ENCODE data around the gene PXDN.

The PXDN gene

GRCh38 chr2:1652034-1652790, 92.1 kb downstream of the PXDN start:
- no peak for ATAC-seq (replicated peaks)
- Mint-ChIP-seq H3K4me1 (ENCODE audit: low read depth in 2 of 2) (no peaks in the 10 kb centered on the region), H3K4me3 (no peak overlapping the region), H3K27ac (no peak overlapping the region), H3K9me3 (peaks cover 0 to 10% of the 10 kb centered on the region in 2 donors), H3K36me3 (ENCODE audit: insufficient read depth) (peaks cover 2% of the 10 kb centered on the region), H3K27me3 (no peaks in the 10 kb centered on the region)
- no peak for DNase-seq

GRCh38 chr2:1651121-1652033, 92.9 kb downstream of the PXDN start:
- Mint-ChIP-seq H3K9me3 (peaks cover 0 to 10% of the 10 kb centered on the region in 2 donors), H3K27me3 (no peaks in the 10 kb centered on the region), H3K4me3 (no peak overlapping the region), H3K27ac (no peak overlapping the region), H3K4me1 (ENCODE audit: low read depth in 2 of 2) (no peaks in the 10 kb centered on the region), H3K36me3 (ENCODE audit: insufficient read depth) (peaks cover 2% of the 10 kb centered on the region)
- ATAC-seq (replicated peaks) (no peak), DNase-seq (no peak)

DNA sequence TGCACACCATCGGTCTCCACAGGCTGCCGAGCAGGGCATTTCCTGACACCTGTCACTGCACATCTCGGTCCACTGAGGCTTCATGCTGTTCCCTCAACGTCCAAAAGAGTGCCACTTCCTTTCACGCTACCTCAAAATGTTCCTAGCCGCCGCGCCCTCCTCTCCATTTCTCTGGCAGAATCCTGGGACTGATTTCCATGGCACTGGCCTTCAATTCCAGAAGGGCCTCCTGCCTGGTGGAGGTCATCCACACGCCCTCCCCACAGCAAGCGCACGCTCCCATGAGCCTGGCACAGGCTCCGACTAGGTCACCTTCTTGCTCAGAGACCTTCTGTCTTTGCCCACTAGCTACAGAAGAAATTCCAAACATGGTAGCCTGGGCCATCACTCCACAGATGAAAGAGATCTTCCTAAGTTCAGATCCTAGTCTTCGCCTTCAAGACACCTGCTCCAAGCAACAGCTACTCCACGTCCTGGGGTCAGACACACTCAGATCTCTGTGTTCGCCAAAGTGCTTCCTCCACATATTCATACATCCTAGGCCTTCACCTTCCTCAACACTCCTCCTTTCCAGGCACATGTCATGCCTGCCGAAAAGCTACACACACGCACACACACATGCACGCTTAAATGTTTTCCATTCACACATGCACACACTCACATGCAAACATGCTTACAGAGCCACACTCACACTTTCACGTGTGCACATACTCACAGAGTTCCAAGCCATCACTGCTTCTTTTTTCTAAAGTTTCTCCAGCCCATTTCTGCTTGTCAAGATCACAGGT, 94.0 kb downstream of the PXDN start:
- Mint-ChIP-seq H3K36me3 (ENCODE audit: insufficient read depth) (peaks cover 2% of the 10 kb centered on the region), H3K27ac (no peak overlapping the region), H3K4me3 (no peak overlapping the region), H3K4me1 (ENCODE audit: low read depth in 2 of 2) (no peaks in the 10 kb centered on the region), H3K9me3 (peaks cover 0 to 10% of the 10 kb centered on the region in 2 donors), H3K27me3 (no peaks in the 10 kb centered on the region)
- ATAC-seq (replicated peaks) (no peak), DNase-seq (no peak)

GRCh38 chr2:1649103-1650084, 94.9 kb downstream of the PXDN start:
- Mint-ChIP-seq H3K27ac (no peak overlapping the region), H3K36me3 (ENCODE audit: insufficient read depth) (peaks cover 2% of the 10 kb centered on the region), H3K27me3 (no peaks in the 10 kb centered on the region), H3K4me1 (ENCODE audit: low read depth in 2 of 2) (no peaks in the 10 kb centered on the region), H3K9me3 (peaks cover 0 to 10% of the 10 kb centered on the region in 2 donors), H3K4me3 (no peak overlapping the region)
- no peak for ATAC-seq (replicated peaks)
- DNase-seq = no peak

GRCh38 chr2:1648241-1649102, 95.8 kb downstream of the PXDN start:
- no peak overlapping the region for H3K4me3 Mint-ChIP-seq
- DNase-seq = no peak
- no peak for ATAC-seq (replicated peaks)
- H3K27me3 Mint-ChIP-seq = no peaks in the 10 kb centered on the region
- H3K9me3 Mint-ChIP-seq = peaks cover 0 to 10% of the 10 kb centered on the region in 2 donors
- H3K27ac Mint-ChIP-seq = no peak overlapping the region
- no peaks in the 10 kb centered on the region for H3K4me1 Mint-ChIP-seq (ENCODE audit: low read depth in 2 of 2)
- H3K36me3 Mint-ChIP-seq (ENCODE audit: insufficient read depth) = peaks cover 2% of the 10 kb centered on the region

DNA sequence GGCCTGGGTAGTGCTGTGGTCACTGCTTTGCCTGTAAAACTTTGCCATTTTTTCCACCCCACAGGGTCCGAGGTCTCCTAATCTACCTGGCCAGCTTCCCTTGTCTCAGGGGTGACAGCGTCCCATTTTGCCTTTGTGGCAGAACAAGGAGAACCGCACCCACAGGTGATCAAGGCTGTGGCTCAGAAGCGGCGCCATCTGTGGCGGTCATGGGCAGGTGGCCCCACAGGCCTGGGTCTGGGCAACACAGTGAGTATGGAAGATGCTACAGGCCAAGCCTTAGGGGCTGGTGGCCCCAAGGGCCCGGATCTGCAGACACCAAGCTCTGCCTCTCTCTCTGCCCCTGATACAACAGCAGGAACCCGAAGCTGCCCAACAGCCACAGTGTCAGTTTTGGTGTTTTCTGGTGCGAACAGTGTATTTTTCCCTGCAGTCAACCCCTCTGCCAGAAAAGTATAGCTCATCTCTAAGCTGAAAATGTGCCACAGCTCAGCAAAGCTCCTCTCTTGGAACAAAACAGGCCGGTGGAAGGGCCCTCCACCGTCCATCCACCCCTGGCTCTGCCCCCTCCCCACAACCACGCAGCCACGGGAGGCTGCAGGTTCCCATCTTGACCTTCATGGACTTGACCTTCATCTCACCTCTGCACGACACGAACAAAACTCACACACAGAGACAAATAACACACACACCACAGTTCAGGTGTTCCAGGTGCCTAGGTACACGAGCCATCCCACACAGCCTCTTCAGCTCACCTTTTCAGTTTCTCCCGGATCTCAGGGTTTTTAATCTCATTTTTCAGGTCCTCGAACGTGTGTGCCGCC, 96.7 kb downstream of the PXDN start:
- H3K27me3 Mint-ChIP-seq = no peaks in the 10 kb centered on the region
- ATAC-seq (replicated peaks) (no peak), DNase-seq (no peak)
- H3K9me3 Mint-ChIP-seq = peaks cover 0 to 10% of the 10 kb centered on the region in 2 donors
- H3K4me1 Mint-ChIP-seq (ENCODE audit: low read depth in 2 of 2) = peaks cover 0 to 2% of the 10 kb centered on the region in 2 donors
- no peak overlapping the region for H3K4me3 Mint-ChIP-seq
- H3K27ac Mint-ChIP-seq = no peak overlapping the region
- peaks cover 2% of the 10 kb centered on the region for H3K36me3 Mint-ChIP-seq (ENCODE audit: insufficient read depth)

DNA sequence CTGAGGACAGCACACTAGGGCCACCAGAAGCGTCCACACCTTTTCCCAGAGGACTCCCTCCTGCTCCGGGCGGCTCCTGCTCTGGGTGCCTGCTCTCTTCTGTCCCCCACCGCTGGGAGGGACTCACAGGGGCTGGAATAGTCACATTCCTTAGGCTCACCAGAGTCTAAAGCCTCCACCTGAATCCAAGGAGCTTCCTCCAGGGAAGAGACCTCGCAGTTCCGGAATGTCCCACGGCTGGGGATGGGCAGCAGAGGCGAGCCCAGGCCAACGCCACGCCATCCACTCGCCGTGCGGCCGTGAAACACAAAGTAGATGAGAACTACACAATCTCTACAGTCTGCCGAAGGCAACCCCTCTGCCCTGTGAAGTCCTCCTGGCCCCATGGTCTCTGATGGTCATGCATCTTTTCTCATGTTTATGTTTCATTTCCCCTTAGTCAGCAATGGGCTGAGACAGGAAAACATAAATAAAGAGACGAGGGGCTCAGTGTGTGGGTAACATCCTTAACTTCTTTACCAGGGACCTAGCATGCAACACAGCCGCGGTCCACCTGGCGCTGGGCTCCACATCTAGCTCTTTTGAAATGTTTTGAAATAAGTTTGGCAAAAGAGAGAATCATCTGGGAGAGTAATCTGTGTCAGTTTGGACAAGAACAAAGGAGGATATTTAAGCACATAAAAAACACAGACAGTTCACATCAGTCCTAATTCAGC, 98.4 kb downstream of the PXDN start:
- DNase-seq (no peak), ATAC-seq (replicated peaks) (no peak)
- Mint-ChIP-seq H3K4me3 (no peak overlapping the region), H3K9me3 (peaks cover 0 to 10% of the 10 kb centered on the region in 2 donors), H3K36me3 (ENCODE audit: insufficient read depth) (peaks cover 2% of the 10 kb centered on the region), H3K27me3 (no peaks in the 10 kb centered on the region), H3K27ac (no peak overlapping the region), H3K4me1 (ENCODE audit: low read depth in 2 of 2) (peaks cover 0 to 2% of the 10 kb centered on the region in 2 donors)

- DNase-seq = no peak
- H3K9me3 Mint-ChIP-seq = peaks cover 0 to 4% of the 10 kb centered on the region in 2 donors
- H3K27ac Mint-ChIP-seq = no peak overlapping the region
- H3K27me3 Mint-ChIP-seq = no peaks in the 10 kb centered on the region
- H3K4me3 Mint-ChIP-seq = no peak overlapping the region
- no peaks in the 10 kb centered on the region for H3K36me3 Mint-ChIP-seq (ENCODE audit: insufficient read depth)
- ATAC-seq (replicated peaks) = no peak
- H3K4me1 Mint-ChIP-seq (ENCODE audit: low read depth in 2 of 2) = peaks cover 0 to 2% of the 10 kb centered on the region in 2 donors
Measured at GRCh38 chr2:1644427-1644826, 99.9 kb downstream of the PXDN start.

GRCh38 chr2:1642993-1643619, 101.2 kb downstream of the PXDN start:
- Mint-ChIP-seq H3K9me3 (peaks cover 0 to under 1% of the 10 kb centered on the region in 2 donors), H3K27me3 (no peaks in the 10 kb centered on the region), H3K27ac (no peak overlapping the region), H3K4me3 (no peak overlapping the region), H3K36me3 (ENCODE audit: insufficient read depth) (no peaks in the 10 kb centered on the region), H3K4me1 (ENCODE audit: low read depth in 2 of 2) (peaks cover 0 to 2% of the 10 kb centered on the region in 2 donors)
- ATAC-seq (replicated peaks) (no peak), DNase-seq (no peak)

GRCh38 chr2:1642066-1642861, 102.1 kb downstream of the PXDN start:
- no peaks in the 10 kb centered on the region for H3K36me3 Mint-ChIP-seq (ENCODE audit: insufficient read depth)
- H3K9me3 Mint-ChIP-seq = no peaks in the 10 kb centered on the region
- H3K4me3 Mint-ChIP-seq = no peak overlapping the region
- DNase-seq (no peak), ATAC-seq (replicated peaks) (no peak)
- H3K27me3 Mint-ChIP-seq = no peaks in the 10 kb centered on the region
- H3K27ac Mint-ChIP-seq = no peak overlapping the region
- peaks cover 0 to 2% of the 10 kb centered on the region in 2 donors for H3K4me1 Mint-ChIP-seq (ENCODE audit: low read depth in 2 of 2)
